Endometrial microvascular endothelial cells (primary cell): ENCODE results near the gene KRTAP29-1. TPM values are rescaled to one million over a fixed set of nuclear protein-coding genes. Genes with fewer than 3 reads are reported as not detected.
"Not testable (repeated sequence)": the region's sequence is repeated elsewhere in the genome, so short reads cannot be mapped to it uniquely, and the experiment has no call there.

Experiments
- in situ Hi-C: cut with HindIII; loops from 2 replicates; pipeline ENCODE4 v1.10.0; 2017; ENCODE audit warnings: low sequenced_read_pairs, low pct_unique_long_range_greater_than_20kb; ENCODE audit errors: inconsistent ontology term
- total RNA-seq: library from RNA; depleted of rRNA; stranded (reverse); fragments of >200 nt; gene quantifications from one replicate; pipeline ENCODE4 v1.2.3, GENCODE V29; 2015; ENCODE audit errors: inconsistent ontology term

KRTAP29-1 gene
- total RNA-seq, 1 donor from 2014 or later: not detected

- in situ Hi-C loops: no loop called here
These were observed 46.4 kb downstream of the KRTAP29-1 start for GRCh38 chr17:41256291-41256685.

- in situ Hi-C loops: not testable (repeated sequence)
These were observed 47.0 kb downstream of the KRTAP29-1 start, which contains the start of gene KRTAP9-9 for GRCh38 chr17:41255381-41256290. TSS of gene KRTAP9-9 (plus strand) at chr17:41255384.

- in situ Hi-C loops: no loop called here
These were observed 47.8 kb downstream of the KRTAP29-1 start for GRCh38 chr17:41254861-41255260.

Other genes with a start within 250 kb of the KRTAP29-1 start
- not detected for gene KRTAP2-2, start 247.6 kb downstream of the KRTAP29-1 start, total RNA-seq
- not detected for gene KRTAP2-3, start 242.7 kb downstream of the KRTAP29-1 start, total RNA-seq
- gene KRTAP2-4, start 237.0 kb downstream of the KRTAP29-1 start, total RNA-seq: not detected
- not detected for gene KRTAP4-7, start 218.7 kb downstream of the KRTAP29-1 start, total RNA-seq
- gene KRTAP4-8, start 204.7 kb downstream of the KRTAP29-1 start, total RNA-seq: not detected
- not detected for gene KRTAP4-16, start 200.6 kb downstream of the KRTAP29-1 start, total RNA-seq
- gene KRTAP4-9, start 197.5 kb downstream of the KRTAP29-1 start, total RNA-seq: not detected
- not detected for gene KRTAP4-11, start 184.5 kb downstream of the KRTAP29-1 start, total RNA-seq
- not detected for gene KRTAP4-12, start 178.7 kb downstream of the KRTAP29-1 start, total RNA-seq
- gene KRTAP4-6, start 162.3 kb downstream of the KRTAP29-1 start, total RNA-seq: not detected
- gene KRTAP4-5, start 153.0 kb downstream of the KRTAP29-1 start, total RNA-seq: not detected
- gene KRTAP4-4, start 142.1 kb downstream of the KRTAP29-1 start, total RNA-seq: not detected
- not detected for gene KRTAP4-3, start 134.6 kb downstream of the KRTAP29-1 start, total RNA-seq
- gene KRTAP4-2, start 124.6 kb downstream of the KRTAP29-1 start, total RNA-seq: not detected
- not detected for gene KRTAP4-1, start 117.9 kb downstream of the KRTAP29-1 start, total RNA-seq
- gene KRTAP9-1, start 113.0 kb downstream of the KRTAP29-1 start, total RNA-seq: not detected
- not detected for gene KRTAP9-2, start 76.2 kb downstream of the KRTAP29-1 start, total RNA-seq
- not detected for gene KRTAP9-3, start 70.4 kb downstream of the KRTAP29-1 start, total RNA-seq
- gene KRTAP9-8, start 64.9 kb downstream of the KRTAP29-1 start, total RNA-seq: not detected
- not detected for gene KRTAP9-4, start 53.2 kb downstream of the KRTAP29-1 start, total RNA-seq
- gene KRTAP9-9, start 47.5 kb downstream of the KRTAP29-1 start, total RNA-seq: not detected
- not detected for gene KRTAP9-6, start 37.5 kb downstream of the KRTAP29-1 start, total RNA-seq
- gene KRTAP9-7, start 27.2 kb downstream of the KRTAP29-1 start, total RNA-seq: not detected
- not detected for gene KRTAP16-1, start 6.5 kb upstream of the KRTAP29-1 start, total RNA-seq
- not detected for gene KRTAP17-1, start 12.9 kb upstream of the KRTAP29-1 start, total RNA-seq
- not detected for gene KRT33A, start 48.0 kb upstream of the KRTAP29-1 start, total RNA-seq
- gene KRT33B, start 67.0 kb upstream of the KRTAP29-1 start, total RNA-seq: not detected
- not detected for gene KRT34, start 79.5 kb upstream of the KRTAP29-1 start, total RNA-seq
- gene KRT31, start 94.8 kb upstream of the KRTAP29-1 start, total RNA-seq: not detected
- not detected for gene KRT37, start 121.7 kb upstream of the KRTAP29-1 start, total RNA-seq
- gene KRT38, start 138.1 kb upstream of the KRTAP29-1 start, total RNA-seq: not detected
- not detected for gene KRT32, start 164.5 kb upstream of the KRTAP29-1 start, total RNA-seq
- not detected for gene KRT35, start 178.3 kb upstream of the KRTAP29-1 start, total RNA-seq
- gene KRT36, start 187.1 kb upstream of the KRTAP29-1 start, total RNA-seq: not detected
- not detected for gene KRT13, start 202.8 kb upstream of the KRTAP29-1 start, total RNA-seq
- gene KRT15, start 216.0 kb upstream of the KRTAP29-1 start, total RNA-seq: 14.1 TPM
- 101 TPM for gene KRT19, start 225.5 kb upstream of the KRTAP29-1 start, total RNA-seq